ENCODE measurements around the gene PSD2.
A peak's percentile ranks its signal among the peaks of the same experiment; 100 is the strongest.

The PSD2 gene

DNA sequence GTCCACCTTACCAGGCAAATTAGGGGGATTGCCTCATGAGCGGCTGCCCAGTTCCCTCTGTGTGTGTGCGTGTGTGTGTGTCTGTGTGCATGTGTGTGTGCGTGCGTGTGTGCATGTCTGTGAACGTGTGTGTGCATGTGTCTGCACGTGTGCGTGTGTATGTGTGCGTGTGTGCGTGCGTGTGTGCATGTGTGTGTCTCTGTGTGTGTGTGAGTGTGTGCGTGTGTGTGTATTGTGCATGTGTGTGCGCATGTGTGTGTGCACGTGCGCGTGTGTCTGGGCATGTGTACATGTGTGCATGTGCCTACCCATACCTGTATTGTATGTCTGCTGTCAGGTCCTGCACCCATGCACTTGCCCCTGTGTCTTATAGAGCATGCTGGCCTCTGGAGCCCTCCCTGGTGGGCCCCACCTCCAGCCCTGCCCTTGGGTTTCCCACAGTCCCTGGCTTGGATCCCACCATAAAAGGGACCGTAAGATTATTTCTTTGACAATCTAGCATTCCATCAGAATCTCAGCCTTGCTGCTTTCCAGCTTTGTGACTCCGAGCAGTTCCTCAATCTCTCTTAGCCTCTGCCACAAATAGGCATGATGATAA is 9.3 kb downstream of the PSD2 start:
- TF ChIP-seq, protein P1, sequence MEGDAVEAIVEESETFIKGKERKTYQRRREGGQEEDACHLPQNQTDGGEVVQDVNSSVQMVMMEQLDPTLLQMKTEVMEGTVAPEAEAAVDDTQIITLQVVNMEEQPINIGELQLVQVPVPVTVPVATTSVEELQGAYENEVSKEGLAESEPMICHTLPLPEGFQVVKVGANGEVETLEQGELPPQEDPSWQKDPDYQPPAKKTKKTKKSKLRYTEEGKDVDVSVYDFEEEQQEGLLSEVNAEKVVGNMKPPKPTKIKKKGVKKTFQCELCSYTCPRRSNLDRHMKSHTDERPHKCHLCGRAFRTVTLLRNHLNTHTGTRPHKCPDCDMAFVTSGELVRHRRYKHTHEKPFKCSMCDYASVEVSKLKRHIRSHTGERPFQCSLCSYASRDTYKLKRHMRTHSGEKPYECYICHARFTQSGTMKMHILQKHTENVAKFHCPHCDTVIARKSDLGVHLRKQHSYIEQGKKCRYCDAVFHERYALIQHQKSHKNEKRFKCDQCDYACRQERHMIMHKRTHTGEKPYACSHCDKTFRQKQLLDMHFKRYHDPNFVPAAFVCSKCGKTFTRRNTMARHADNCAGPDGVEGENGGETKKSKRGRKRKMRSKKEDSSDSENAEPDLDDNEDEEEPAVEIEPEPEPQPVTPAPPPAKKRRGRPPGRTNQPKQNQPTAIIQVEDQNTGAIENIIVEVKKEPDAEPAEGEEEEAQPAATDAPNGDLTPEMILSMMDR (IDR thresholded peaks at IDR 0.05; ENCODE audit: extremely low read depth, missing control alignments): no peak
- DNase-seq (ENCODE audit: low spot score): no peak

DNA sequence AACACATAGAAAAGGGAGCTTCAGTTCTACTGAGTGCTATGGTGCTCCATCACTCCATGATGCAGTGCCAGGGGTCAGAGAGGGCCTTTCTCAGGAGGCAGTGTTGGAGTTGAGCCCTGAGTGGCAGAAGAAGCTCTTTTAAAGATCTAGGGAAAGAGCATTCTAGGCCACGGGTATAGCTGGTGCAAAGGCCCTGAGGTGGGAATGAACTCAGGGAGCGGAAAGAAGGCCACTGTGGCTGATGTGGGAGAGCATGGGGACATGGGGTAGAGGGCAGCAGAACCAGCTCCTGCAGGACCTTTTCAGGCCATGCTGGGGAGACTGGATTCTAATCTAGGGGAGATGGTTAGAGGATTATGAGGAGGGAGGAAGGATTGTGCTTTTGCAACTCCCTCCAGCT is 9.9 kb downstream of the PSD2 start:
- TF ChIP-seq, protein P1 (IDR thresholded peaks at IDR 0.05; ENCODE audit: extremely low read depth, missing control alignments): no peak
- no peak for DNase-seq (ENCODE audit: low spot score)

DNA sequence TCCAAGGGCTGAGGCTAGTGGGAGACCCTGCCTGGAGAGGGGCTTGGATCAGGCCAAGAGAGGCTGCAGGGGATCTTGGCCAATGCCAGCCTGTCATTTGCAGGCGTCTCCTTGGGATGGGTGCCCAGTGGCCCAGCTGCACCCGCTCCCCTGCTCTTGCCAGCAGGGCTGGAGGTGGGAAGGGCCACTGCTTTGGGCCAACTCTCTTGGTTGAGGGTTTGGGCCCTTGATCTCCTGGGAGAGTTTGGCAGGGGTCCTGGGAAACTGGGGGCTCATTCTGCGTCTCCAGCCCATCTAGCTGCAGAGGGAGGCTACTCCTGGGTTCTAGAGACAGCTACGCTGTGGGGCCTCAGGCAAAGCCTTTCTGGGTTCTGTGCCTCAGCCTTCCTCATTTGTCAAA is 10.5 kb downstream of the PSD2 start:
- no peak for DNase-seq (ENCODE audit: low spot score)
- TF ChIP-seq, protein P1 (IDR thresholded peaks at IDR 0.05; ENCODE audit: extremely low read depth, missing control alignments): no peak

DNA sequence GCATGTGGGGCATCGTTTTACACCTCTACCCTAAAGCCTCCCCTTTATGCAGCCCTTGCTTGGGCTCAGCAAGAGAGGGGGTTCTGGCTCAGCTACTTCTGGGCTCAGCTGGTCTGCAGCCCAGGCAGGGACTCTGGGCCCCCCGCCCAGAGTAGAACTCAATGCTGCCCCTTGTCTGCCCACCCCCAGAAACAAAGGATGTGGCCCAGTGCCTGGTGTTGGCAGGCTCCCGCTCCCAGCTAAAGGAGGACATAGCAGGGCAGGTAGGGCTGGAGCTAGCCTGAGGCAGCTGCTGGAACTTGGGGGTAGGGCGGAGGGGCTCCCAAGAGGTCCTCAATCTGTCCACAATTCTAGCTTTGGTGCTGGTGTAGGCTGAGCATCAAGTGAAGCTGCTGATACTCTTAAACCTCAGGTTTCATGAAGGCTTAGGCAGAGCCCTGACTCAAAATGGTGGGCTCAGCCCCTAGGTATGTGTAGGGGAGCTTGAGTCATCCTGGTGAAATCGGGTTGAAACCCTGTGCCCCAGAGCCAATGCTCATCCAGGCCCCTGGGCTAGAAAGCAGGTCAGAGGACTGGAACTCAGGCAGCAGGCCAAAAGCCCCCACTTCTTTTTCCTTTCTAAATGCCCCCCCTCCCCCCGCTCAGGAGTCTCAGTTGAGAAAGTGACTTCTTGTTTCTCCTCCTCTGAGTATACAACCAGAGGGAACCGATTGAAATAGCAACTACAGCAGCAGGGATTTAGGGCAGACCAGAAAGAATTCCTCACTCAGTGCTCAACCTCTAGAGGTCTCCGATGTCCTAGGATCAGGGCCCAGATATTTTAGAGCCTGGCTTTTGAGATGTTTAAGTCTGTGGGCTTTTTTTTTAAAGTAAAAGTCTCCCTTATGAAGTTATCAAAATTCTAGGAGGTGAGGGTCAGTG is 11.4 kb downstream of the PSD2 start:
- TF ChIP-seq, protein P1 (IDR thresholded peaks at IDR 0.05; ENCODE audit: extremely low read depth, missing control alignments): no peak
- no peak for DNase-seq (ENCODE audit: low spot score)

DNA sequence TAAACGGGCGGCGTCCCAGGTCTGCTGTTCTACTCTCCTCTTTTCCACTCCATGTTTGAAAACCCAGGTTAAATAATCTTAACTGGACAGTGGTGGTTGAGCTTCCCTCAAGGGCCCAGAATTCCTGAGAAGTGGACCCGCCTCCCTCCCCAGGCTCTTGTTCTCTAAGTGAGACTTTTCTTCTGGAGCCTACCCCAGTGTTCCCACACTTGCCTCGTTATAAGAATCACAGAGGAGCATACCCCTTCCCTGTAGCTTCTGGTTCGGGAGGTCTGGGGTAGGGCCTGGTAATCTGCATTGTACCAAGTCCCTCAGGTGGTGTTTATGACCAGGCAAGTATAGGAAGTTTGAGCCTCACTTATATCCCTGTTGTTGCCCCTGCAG is 12.0 kb downstream of the PSD2 start:
- TF ChIP-seq, protein P1 (IDR thresholded peaks at IDR 0.05; ENCODE audit: extremely low read depth, missing control alignments): no peak
- no peak for DNase-seq (ENCODE audit: low spot score)

DNA sequence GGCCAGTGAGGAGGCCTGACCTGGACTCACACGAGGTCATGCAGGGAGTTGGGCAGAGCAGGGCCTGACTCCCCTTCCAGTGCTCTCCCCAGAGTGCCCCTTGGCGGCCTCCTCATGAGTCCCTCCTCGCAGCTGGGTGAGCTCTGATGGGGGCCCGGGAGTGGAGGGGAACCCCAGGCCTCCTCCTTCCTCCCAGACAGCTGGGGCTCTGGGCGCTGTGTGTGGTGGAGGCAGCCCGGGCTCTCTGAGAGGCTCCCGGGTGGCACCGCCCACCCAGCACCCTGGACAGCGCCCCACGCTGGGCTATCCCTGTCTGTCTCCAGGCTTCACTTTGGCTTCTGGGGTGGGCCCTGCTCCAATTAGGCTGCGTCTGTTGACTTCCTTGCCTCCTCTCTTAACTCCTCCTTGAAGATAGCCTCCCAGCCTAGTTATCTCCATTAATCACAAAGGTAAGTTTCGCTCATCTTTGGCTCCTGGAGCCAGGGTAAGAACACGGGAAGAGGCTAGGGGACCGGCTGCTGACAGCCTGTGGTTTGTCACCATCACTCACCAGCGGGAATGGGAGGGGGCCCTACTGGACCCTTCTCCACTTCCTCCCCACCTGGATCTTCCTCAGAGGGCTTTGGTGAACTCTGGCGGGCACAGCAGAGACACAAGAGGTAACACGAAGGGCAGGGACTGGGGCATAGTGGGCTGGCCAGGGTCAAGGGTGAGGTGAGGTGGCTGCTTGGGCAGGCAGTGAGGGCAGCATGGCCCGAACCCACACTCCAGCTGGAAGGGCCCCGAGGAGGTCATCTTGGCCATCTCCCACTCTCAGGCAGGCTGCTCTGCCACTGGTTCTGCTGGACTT is 13.1 kb downstream of the PSD2 start:
- TF ChIP-seq, protein P1 (IDR thresholded peaks at IDR 0.05; ENCODE audit: extremely low read depth, missing control alignments): no peak
- peak; percentile 70 for DNase-seq (ENCODE audit: low spot score)
